Glomerular visceral epithelial cell (primary cell): ENCODE measurements around the gene TMOD1.
"Not testable (repeated sequence)": the region's sequence is repeated elsewhere in the genome, so short reads cannot be mapped to it uniquely, and the experiment has no call there.

Experiments
- DNase-seq: peaks from one replicate; pipeline ENCODE4 v3.0.0-alpha.2; 2016; ENCODE audit errors: extremely low spot score

The TMOD1 gene

GRCh38 chr9:97598461-97599288, 97.2 kb downstream of the TMOD1 start:
- DNase-seq: peak; percentile 71

- no peak for DNase-seq
Observed at GRCh38 chr9:97599314-97599846, 97.9 kb downstream of the TMOD1 start.

DNA sequence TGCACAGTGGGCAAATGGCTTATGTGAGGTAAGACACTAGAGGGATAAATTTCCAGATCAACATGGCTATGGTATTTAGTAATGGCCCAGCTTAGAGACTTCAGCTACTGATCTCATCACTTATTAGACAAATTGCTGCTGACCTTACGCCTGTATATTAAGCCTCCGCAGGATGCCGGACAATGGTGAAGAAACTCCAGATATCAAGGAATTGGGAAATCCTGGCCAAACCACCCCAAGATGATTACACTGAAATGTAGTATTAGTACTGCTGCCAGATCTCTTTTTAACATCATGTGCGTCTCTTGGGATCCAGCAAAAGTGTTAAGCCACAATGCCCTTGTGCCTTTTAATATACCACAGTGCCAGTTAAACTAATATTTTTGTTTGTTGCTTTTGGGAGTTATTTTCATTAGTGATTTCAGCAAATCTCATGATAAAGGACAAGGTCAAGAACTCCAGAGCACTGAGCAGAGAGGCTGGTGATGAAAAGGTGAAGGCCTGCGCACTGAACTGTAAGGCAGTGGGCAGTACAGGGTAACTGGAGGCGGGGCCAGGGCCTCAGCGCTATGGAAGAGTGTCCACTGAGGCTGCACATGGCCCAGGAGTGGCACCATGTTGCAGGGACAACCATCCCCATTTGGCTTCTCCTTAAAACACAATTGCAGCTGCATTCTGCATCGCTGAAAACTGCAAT, 99.2 kb downstream of the TMOD1 start:
- no peak for DNase-seq

DNA sequence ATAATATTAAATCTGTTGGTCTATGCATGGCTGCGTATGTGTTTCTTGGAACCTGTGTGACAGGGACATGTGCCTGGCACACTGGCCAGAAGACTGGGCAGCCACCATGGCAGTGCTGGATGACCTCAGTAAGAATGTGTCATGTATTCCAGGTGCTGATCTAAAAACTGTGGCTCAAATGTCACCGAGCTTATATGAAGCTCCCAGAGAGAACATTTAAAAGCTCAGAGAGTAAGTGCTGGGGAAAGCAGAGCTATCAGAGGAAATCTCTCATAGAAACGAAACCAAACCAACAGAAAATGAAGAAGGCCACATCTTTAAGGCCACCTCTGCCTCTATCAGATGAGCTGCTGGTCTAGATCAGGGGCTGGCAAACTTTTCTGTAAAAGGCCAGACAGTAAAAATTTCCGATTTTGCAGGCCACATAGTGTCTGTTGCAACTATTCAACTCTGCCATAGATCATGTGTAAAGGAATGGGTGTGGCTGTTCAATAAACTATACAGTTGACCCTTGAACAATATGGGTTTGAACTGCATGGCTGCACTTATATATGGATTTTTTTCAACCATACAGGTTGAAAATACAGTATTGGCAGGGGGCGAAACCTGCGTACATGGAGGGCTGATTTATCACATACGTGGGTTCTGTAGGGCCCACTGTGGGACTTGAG, 99.9 kb downstream of the TMOD1 start:
- no peak for DNase-seq

- DNase-seq: no peak
Observed at GRCh38 chr9:97602430-97602829, 101.0 kb downstream of the TMOD1 start.

GRCh38 chr9:97604901-97605645, 103.6 kb downstream of the TMOD1 start:
- no peak for DNase-seq

DNA sequence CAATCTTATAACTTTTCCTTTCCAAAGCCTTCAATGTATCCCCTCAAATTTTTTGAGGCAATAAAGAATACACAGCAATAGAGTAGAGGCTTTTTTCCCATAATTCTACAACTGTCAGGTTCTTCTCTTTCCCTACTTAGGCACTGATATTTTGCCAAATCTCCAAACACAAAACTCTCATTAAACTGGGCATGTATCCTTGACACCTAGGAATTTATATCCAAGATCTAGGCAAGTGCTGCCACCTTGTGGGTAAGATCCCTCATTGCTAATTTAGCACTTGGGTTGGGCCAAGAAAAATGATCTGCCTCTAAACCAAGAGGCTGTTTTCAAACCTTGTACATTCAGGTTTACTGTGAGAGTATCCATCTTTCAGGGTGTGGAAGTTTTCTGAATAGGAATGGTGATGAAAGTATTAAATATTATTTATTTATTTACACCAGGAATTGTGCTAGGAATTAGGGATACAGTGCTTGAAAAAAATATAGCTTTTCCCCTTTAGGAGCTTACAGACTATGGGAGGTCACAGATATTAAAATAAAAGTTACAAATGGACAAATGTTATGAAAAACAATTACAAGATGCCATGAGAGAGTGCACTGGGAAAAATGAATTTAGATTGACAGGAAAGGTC, 114.1 kb downstream of the TMOD1 start:
- DNase-seq: peak; percentile 67

DNA sequence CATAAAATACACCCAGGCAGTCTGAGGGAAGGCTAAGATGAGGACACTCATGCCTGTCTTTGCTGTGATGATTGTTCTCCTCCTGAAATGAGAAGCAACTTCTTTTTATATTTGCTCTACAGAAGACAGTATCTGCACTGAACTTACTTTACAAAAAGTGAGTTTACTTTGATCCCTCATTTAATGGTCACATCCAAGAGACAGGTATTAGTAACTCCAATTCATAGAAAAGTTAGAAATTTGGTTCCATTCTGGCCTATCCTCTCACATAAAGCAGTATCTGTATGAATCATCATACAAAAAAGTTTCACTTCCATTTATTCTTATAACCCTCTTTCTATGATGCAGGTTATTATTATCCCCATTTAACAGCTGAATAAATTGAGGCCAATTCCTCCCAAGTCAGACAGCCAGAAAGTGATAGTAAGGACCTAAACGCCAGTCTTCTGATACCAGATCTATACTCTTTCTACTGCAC, 116.5 kb downstream of the TMOD1 start:
- no peak for DNase-seq

DNA sequence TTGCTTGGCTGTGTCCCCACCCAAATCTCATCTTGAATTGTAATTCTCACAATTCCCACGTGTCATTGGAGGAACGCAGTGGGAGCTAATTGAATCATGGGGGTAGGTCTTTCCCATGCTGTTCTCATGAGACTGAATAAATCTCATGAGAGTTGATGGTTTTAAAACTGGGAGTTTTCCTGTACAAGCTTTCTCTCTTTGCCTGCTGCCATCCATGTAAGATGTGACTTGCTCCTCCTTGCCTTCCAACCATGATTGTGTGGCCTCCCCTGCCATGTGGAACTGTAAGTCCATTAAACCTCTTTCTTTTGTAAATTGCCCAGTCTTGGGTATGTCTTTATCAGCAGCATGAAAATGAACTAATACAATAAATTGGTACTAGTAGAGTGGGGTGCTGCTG, 118.6 kb downstream of the TMOD1 start:
- not testable (repeated sequence) for DNase-seq

GRCh38 chr9:97622483-97622882, 121.0 kb downstream of the TMOD1 start:
- DNase-seq: not testable (repeated sequence)

DNA sequence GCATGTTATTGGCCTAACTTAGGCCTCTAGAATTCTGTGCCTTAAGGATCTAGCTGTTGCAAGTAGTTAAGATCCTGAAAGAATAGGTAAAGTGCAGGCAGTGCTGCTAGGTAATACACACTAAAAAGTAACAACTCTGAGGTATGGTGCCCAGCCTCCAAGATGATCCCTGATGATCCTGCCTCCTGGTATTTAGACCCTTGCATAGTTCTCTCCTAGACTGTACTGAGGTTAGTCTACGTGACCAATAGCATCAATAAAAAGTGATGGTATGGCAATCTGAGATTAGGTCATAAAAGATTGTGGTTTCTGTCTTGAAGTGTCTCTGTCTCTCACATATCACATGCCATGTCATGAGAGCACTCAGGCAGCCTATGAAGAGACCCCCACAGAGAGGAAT, 122.5 kb downstream of the TMOD1 start:
- DNase-seq: peak; percentile 40

DNA sequence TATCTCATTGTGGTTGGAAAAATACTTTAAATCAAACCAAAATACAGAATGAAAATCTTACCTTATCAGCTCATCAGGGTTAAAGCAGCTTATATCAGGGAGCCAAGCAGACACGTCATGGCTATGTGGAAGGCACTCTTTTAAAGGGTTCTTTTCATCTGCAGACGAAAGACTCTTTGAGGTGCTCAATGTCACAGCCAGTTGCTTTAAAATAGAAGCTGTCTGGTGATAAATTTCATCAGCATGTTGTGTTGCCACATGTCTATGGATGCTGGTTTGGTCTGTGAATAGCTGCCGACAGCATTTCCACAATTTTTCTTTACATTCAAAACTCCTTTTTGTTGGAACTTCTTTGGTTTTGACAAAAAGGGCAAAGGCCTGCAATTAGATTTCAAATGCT, 124.2 kb downstream of the TMOD1 start:
- DNase-seq: no peak

DNA sequence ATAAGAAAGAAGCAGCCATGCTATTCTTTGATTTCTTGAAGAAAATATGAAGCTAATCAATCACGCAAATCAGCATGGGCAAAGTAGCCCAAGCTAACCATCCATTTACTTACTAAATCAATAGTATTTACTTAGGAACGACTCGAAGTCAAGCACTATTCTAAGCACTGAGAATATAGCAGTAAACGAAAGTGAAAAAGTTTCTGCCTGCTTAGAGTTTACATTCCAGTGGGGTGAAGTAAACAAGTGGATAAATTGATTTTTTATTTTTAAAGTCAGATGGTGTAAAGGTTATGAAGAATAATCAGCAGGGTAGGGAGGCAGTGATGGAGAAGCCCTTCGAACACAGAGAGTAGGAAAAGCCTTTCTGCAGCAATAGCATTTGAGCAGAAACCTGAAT, 126.2 kb downstream of the TMOD1 start:
- DNase-seq: no peak

- DNase-seq: peak; percentile 7
Observed at GRCh38 chr9:97628668-97629067, 127.2 kb downstream of the TMOD1 start.

GRCh38 chr9:97629156-97629555, 127.7 kb downstream of the TMOD1 start:
- DNase-seq: no peak

GRCh38 chr9:97630591-97630990, 129.1 kb downstream of the TMOD1 start:
- DNase-seq: no peak

- no peak for DNase-seq
Observed at GRCh38 chr9:97632248-97632984, 130.9 kb downstream of the TMOD1 start.

- DNase-seq: peak; percentile 99
Observed at GRCh38 chr9:97632985-97633858, 131.8 kb downstream of the TMOD1 start, which contains the start of the genes NCBP1 and TSTD2. Gene NCBP1, plus strand, starts transcription at chr9:97633821. Its CDS starts 61 bp downstream, at chr9:97633882. Gene TSTD2, minus strand, starts transcription at chr9:97633368. Its CDS starts 5,806 bp downstream, at chr9:97627562.

DNA sequence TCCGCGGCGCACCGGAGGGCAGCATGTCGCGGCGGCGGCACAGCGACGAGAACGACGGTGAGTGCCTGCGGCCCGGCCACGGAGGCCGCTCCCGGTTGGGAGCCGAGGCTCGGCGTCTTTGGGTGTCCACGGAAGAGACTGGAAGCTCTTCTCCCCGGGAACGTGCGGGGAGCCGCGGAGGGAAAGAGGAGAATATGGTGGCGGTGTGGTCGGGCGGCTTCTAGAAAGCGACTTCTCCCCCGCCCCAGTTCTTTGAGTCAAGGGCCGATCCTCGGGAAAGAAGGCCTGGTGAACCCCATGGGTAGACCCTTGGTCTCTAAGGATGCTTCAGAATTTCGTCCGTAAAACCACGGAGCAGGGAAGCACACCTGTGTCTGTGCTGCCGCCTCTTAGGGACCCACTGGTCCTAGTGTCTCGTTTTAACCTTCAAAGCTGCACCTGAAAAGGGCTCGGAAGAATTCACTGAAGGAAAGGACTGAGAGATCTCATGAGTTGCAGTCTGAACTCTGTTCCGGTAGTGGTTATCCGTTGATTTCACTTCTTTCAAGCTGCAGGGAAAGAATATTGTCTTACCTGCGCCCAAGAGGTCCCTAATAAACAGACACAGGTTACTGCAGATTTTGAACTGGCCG, 132.5 kb downstream of the TMOD1 start:
- DNase-seq: peak; percentile 5
